ENCODE data around the gene COX18.

DNA sequence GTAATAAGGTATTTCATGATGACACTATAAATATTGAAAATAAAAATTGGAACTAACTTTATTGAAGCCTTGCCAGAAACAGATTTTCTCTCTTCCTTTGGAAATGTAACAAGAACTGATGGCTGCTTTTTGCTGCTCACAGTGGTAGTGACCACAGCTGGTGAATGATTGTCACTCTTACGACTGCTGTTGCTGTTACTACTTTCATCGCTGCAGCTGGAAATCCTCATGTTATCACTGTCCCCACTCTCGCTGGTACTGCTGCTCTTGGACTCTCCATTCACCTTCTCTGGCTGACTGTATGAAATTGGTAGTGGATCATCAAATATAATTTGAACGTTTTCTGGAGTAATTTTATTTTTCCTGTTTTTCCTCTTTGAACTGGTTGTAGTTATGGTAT lies 28.5 kb upstream of the COX18 start:
- no peak for TF ChIP-seq POLR2A (IDR thresholded peaks at IDR 0.05)
- TF ChIP-seq, protein P1, sequence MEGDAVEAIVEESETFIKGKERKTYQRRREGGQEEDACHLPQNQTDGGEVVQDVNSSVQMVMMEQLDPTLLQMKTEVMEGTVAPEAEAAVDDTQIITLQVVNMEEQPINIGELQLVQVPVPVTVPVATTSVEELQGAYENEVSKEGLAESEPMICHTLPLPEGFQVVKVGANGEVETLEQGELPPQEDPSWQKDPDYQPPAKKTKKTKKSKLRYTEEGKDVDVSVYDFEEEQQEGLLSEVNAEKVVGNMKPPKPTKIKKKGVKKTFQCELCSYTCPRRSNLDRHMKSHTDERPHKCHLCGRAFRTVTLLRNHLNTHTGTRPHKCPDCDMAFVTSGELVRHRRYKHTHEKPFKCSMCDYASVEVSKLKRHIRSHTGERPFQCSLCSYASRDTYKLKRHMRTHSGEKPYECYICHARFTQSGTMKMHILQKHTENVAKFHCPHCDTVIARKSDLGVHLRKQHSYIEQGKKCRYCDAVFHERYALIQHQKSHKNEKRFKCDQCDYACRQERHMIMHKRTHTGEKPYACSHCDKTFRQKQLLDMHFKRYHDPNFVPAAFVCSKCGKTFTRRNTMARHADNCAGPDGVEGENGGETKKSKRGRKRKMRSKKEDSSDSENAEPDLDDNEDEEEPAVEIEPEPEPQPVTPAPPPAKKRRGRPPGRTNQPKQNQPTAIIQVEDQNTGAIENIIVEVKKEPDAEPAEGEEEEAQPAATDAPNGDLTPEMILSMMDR (IDR thresholded peaks at IDR 0.05 in 8 of 11, conservative IDR thresholded peaks at IDR 0.05 in 3 of 11): no peak
- TF ChIP-seq POLR2AphosphoS5 (IDR thresholded peaks at IDR 0.05): no peak

All from spleen (tissue), 7 donors.